Activated CD8-positive, alpha-beta memory T cell treated with anti-CD3 and anti-CD28 coated beads for 4 hours (primary cell): Measurements from ENCODE around the gene GID8.
"Not testable (repeated sequence)": the region's sequence is repeated elsewhere in the genome, so short reads cannot be mapped to it uniquely, and the experiment has no call there.

ENCODE experiments used
- DNase-seq, 2 donors: peaks; one replicate each; pipeline ENCODE4 v3.0.0-alpha.2; 2020; ENCODE audit warnings: low read depth in 2 of 2

The GID8 gene

DNA sequence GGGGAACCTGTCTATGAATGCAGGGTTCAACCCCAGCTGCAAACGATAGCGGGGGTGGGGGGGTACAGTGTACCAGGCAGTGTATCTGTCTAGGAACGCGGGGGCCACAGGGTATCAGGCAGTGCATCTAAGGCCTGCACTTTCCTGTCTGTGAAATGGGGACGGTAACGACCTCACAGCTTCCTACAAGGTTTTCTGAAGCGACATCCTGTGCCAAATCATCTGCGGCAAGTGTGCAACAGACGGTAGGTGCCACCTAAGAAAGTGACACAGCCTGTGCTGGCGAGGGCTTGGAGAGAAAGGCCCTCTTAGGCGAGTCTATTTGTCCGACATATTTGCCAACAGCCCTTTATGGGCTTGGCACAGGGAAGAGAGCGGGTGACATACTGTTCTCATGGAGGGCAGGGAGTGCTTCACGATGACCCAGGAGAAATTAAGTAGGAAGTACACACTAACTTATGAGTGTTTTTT lies 15.5 kb upstream of the GID8 start:
- DNase-seq = no peak

DNA sequence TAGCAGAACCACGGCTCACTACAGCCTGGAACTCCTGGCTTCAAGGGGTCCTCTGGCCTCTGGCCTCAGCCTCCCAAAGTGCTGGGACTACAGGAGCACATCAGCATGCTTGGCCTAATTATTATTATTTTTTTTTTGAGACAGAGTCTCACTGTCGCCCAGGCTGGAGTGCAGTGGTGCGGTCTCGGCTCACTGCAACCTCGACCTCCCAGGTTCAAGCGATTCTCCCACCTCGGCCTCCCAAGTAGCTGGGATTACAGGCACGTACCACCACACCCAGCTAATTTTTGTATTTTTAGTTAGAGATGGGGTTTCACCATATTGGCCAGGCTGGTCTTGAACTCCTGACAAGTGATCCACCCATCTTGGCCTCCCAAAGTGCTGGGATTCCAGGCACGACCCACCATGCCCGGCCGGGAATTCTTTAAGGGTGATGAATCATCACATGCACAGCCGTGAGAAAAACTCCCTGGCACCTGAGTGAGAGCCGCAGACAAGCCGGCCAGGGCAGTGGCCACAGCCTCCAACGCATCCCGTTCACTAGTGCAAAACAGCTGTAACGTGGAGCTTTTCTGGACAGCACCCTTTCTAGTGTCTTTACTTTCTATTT lies 14.8 kb upstream of the GID8 start:
- not testable (repeated sequence) for DNase-seq

DNA sequence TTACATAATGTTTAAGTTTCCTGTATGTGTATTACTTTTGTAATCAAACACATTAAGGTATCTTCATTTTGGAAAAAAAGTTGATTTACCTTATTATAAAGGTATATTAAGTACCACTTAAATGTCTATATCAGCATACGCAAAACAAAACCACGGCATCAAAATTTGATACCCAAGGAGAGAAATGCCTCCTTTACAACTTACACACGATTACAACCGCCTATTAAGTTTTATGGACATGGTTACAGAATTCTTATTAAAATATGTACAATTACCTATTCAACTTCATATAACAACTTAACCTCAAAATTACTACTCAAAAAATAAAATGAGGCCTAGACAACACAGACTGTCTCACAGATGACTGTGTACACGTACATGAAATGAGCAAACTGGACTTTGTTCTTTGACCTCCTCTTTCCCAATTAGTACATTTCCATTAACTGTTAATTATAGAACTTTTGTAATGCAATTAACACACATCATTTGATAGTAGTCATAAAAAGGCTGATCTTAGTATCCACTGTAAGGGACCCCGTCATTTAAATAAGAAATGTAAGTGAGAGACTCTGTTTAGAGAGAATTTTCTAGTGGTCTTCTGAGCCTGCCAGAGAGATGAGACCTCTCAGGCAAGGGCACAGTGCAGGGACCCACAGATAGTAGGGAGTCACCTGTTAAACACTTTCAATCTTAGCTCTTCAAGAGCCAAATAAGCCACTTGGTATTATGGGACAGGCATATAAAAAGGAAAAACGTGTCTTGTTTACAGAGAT lies 14.1 kb upstream of the GID8 start:
- DNase-seq = no peak

DNA sequence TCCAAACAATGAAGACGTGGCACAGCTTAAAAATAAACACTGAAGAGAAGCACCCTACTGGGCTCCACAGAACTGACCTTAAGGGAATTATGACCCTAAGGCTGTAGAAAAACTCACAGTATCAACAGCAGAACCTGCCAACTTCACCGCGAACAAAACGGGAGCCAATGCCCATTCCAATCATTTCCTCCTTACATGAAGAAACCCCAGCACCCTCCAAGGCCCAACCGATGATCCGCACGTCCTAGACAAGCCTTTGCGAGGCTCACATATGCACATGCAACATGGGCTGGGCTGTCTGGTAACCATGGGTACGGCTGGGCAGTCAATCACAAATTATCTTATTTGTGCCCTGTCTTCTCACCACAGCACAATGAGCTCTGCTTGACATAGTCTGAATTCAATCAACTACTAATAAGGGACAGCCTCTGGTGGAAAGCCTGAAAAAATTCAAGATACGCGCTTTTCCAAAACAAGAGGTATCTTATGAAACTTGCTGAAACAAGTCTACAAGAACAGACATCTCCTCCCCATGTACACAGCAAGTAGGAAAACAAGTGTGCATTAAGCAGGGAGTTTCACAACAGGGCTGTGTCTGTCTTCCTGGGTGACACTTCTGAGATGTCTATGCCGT lies 13.4 kb upstream of the GID8 start:
- no peak for DNase-seq

DNA sequence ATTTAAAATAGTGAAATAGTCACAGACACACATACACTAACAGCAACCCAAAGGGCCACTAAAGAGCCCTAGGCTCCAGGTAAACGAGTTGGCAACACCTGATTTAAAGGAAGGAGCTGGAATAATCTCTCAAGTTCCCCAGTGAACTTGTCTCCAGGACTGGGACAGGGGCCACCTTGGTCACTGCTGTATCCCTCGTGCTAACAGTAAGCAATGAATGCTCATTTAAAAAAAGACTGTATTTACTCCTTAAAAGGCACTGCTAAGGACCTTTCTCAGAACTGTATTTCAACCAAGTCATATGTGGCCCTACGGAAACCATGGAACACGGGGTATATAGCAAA lies 12.9 kb upstream of the GID8 start:
- no peak for DNase-seq

DNA sequence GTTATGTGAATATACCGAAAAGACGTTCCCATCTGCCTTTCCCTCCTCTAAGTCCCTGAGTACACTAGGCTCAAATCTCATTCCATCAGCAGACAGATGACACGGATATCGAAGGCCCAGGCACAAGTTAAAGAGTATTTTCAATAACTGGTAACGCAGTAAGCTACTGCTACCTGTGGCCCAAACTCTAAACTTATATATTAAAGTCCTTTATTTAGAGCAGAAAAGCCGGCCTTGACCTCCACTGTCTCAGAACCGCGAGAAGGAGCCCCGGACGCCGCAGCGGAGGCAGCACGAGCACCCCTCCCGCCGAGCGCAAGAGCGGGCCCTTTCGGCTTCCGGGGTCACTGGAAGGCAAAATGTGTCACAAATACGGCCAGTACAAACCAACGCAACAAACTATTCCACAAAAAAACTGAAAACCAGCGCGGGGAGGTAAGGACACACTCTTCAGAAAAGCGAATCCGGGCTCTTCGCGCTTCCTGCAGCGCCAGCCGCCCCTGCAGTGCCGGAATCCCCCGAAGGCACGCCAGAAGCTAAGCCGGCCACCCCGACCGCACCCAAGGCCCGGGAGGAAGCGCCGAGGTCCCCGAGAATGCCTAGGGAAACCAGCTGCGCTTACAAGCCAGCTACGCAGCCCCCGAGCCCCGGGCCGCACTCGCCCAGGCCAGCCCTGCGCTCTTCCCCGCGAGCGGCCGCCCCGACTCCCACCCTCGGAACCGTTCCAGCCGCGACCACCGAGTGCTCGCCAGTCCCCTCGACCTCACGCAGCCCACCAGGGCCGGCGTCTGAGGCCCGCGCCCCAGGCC lies 12.3 kb upstream of the GID8 start:
- no peak for DNase-seq

DNA sequence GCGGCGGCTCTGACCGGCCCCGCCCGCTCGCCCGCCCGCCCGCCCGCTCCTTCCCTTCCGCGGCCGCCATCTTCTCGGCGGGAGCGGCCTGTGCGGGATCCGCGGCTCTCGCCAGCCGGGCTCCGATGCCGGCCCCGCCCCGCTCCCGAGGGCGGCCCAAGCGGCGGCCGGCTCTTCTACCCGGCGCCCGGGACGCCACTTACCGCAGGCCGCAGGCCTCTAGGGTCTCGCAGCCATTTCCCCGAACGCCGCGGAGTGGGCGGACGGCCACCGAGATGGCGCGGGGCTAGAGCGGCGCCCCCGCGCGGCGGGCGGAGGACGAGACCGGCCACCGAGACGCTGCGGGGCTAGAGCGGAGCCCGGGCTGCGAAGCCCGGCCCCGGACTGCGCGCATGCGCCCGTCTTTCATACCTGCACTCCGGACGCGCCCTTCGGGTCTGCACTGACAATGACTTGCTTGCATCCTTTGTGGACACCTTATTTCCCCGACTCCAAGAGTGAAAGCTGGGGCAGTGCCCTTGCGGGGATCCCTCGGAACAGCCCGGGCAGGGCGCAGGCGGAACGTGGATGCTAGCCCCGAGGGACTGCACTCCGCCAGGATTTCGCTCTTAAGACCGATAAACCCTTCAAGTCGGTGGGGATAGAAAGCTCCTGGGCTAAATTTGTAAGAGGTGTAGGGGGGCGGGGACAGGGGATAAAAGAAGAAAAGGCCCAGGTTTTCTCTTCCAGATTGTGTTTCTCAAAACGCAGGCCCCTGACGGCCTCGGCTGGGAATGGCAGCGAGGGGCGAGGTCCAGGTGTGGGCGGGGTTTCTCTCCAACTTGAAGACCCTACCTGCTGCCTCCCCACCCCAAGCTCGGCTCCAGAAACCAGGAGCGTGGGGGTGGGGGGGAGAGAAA lies 11.5 kb upstream of the GID8 start, which contains the start of gene DIDO1:
Gene DIDO1, minus strand, starts transcription at position 277 of the 899 bp plus-strand sequence.
- peak; percentile 80 to 83 for DNase-seq

DNA sequence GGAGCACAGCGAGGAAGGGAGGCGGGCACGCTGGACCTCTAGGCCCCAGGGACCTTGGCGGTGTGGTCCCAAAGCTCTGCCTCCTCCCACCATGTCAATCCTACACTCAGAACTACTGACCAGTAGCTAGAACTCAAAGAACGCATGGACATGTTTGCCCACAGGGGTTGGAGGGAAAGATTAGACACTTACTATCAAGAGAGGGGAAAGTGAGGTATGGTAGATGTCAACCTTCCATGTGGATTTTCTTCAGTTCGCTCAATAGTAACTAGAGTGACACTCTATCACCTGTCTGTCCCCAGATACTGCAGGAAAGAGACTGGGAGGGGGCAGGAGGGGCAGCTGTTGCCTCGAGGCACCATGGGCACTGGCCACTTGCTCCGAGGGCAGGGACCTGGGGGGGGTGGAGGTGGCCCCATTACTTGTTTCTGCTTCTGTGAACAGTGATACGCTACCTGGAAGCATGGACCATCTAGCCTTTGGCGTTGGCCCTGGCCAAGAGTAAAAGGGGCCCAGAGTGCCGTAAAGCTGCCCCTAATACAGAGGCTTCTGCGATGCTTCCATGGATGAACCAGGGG lies 10.7 kb upstream of the GID8 start:
- no peak for DNase-seq

DNA sequence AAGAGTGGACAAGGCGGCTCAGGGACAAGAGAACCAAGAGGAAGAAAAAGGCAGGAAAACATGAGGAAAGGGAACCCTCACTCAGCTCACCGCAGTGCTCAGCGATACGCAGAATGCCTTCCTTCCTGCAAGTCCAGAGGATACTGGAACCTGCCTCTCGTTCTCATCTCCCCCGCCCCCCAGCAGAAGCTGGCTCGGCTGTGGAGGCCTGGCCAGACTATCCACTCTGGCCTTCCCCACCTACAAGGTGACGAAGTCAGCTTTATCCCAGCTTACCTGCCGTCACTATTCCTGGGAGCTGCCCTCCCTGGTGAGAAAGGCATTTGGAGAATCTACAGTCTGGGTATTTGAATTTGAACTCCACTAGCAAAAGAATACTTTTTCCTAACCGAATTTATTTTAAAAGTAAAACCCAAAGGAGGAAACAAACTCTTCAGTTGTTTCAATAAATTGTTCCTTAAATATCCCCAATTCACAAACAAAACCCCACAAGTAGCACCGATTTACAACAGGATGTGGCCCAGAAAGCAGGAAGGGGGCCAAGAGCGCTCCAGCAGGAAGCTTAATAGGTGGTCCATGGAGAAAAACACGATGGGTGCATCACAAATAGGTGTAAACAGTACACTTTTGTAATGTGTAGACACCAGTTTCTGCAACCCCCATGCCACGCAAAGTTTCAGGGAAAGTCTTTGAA lies 9.6 kb upstream of the GID8 start:
- DNase-seq = no peak

DNA sequence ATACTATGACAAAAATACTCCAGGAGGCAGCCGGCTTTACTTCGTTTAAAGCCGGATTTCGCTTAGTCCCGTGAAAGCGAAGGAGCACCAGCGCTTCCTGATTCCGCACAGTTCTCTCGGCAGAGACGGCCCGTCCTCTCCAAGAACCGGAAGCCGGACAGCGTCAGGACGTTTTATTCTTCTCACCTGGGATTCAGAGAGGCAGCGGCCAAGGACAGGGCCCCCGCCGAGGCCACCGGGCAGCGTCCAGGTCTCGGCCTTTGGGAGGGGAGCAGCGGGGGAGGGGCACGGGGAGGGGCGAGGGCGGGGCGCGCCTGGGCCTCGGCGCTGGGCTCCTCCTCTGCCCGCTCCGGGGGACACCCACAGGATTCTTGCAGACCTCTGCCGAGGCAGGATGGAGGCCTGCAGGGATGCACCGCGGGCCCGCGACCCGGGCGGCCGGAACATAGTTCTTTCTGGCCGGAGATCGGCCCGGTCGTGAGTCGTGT lies 8.9 kb upstream of the GID8 start:
- DNase-seq = peak in 1 of 2 donors; percentile 38

DNA sequence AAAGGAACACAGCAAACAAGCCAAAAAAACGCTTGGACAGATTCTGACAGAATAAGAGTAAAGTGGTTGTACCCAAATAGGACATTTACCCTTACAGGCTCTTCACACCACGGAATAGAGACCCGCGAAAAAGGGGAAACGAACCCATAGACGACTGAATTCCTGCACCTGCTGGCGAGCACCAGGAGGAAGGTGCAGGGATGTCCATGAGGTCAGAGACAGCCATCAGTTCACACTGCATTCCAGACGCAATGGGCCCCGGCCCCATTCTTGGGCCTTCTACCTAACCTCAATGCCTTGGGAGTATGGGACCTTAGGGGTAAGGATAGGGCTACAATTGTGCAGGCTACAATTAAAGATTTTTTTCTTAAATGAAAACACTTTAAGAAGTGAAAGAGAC lies 6.5 kb upstream of the GID8 start:
- DNase-seq = no peak

DNA sequence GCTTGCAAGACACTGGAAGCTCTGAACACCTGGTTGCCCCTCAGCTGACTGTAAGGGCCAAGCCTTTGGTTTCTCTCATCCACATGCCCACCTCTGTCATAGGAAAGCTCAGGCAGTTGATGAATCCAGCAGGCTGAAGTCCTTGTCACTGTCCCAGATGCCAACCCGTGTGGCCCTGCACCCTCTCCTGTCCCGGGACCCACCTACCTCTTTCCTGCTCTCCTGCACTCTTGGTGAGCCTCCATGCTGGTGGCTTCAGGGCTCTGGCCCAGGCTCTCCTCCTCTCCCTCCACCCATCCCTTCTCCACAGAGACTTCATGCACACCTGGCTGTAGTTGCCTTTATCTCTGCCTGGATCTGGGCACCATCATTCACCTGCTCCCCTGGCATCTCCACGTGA lies 4.0 kb upstream of the GID8 start:
- DNase-seq = no peak

DNA sequence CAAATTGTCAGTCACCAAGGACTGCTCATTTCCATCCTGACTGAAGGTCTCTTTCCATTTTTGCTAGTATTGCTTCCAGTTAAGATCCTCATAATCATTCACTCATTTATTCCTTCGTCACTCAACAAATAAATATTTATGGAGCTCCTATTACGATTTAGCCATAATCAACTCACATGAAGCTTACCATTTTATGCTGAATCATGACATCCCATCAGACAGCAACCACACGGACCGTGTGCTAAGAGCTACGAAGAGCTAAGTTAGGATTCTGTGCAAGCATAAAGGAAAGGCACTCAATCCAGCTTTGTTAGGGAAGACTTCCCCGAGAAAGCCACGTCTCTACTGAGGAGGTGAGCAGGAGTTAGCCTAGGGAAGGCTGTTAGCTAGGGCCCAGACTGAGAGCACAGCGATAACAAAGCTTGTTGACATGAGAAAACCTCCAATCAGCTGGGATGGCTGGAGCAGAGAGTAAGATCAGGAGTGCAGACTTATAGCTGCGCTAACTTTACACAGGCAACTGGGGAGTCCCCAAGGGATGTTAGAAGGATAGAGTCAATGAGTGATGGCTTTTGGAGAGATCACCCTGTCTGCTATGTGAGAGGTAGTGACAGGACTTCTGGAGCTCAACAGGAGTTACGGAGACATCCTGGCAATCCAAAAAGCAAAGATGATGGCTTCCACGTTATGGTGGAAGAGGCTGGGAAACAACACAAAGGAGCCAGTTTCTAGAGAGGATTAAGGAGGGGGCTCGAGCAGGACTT lies 2.6 kb upstream of the GID8 start:
- no peak for DNase-seq

DNA sequence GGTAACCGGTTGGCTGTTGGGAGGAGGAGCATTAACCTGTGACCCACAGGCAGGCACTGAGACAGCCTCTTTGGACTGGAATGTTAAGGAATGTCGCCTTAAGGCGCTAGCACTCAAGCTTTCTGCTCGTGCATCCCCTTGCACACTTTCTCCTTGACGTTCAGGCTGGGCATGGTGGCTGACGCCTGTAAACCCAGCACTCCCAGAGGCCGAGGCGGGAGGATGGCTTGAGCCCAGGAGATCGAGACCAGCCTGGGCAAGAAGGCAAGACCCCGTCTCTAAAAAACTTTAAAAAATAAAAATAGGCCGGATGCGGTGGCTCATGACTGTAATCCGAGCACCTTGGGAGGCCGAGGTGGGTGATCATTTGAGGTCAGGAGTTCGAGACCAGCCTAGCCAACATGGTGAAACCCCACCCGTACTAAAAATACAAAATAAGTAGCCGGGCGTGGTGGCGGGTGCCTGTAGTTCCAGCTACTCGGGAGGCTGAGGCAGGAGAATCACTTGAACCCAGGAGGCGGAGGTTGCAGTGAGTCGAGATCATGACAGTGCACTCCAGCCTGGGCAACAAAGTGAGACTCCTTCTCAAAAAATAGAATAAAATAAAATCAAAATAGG lies 1.9 kb upstream of the GID8 start:
- DNase-seq = no peak

DNA sequence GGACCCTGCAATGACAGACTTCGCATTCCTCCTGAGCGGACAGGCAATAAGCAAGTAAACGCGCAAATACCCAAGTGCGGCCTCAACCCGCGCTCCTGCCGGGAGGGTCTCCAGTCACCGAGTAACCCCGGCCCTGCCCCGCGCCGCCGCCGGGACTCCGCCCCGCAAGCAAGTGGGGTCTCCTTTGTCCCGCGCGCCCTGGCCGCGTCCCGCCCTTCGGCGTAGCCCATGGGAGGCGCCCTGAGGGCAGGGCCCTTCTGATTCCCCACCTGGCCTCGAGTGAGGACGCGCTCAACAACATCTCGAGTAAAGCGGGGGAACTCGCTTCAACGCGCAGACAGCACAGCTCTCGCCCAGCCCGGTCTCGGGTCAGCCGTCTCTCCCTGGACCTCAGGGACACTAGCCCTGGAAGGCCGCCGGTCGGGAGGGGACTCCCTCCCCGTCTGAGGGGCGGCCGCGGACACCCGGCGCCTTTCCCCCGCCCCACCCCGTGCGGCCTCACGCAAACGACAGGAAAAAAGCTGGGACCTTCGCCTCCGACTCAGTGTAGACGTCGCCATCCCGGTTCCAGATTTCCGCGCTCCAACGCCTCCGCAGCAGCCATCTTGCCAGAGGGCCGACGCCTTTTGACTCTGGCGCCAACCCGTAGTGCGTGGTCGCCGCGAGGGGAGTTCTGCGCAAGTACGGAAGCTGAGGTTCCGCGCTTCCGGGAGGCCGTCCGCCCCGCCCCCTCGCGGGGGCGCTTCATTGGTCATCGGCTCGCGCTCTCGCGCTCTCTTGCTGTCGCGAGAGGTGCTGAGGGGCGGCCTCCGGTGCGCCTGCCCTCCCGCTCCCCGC lies 461 bp upstream of the GID8 start:
- peak; percentile 94 to 96 for DNase-seq

DNA sequence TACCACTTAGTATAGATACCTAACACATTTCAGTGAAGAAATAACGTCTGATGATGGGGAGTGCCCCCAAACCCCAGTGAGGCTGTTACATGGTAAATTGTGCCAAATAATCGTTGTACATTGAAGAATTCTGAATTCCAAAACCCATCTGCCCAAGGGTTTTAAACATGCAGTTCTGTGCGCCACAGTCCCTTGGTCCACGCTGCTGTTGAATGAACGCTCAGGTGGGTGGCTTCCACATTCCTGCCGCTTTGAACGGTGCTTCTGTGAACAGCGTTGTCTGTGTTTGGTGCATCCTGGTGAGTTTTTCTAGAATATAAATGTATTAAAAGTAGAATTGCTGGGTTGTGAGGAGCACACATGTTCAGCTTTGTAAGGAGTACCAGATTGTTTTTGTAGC lies 2.9 kb downstream of the GID8 start:
- no peak for DNase-seq

DNA sequence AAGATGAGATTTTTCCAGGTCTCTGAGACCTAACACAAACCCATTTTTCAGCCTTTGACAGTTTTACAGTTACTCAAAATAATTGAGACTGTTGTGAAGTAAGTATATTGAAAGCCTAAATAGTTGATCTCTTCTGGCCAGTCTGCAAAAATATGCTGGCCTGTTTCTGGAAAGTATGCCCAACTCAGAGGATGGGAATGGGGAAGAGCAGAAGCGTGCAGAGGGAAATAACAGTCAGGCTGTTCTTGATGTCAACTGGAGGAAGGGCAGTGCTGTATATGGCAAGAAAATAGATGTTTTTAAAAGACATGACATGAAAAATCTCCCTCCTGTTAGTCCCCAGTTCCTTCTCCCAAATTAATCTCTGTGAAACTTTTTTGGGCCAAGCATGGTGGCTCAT lies 3.8 kb downstream of the GID8 start:
- DNase-seq = no peak

DNA sequence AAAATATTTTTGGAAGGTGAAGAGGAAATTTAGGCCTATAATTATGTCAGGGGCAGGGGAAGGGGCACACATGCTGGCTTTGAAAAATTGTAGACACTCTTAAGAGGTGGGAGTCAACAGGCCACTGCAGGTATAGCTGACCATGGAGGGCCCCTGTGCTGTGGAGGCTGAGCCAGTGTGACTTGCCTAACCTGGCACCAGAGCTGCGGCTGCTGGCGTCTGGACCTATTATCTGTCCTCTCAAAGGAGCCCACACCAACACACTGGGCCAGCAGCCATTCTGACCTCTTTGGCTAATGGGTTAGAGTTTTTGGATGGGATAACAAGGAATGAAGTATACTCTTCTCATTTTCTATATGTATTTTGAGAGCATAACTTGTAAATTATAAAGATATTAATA lies 4.5 kb downstream of the GID8 start:
- DNase-seq = no peak
